ENCODE results near the gene HK1. TPM values are rescaled to one million over a fixed set of nuclear protein-coding genes. Genes with fewer than 3 reads are reported as not detected.

Gene HK1
- total and polyA plus RNA-seq, 2 of the 13 experiments (the other 11 are each of a cell fraction or from before 2014, with no cell fraction given) = 0.29 to 1.5 TPM

- POLR2A ChIA-PET = no interaction called here
- no peaks in the 10 kb centered on the region for H3K79me2 ChIP-seq (ENCODE audit: insufficient read depth, low read length)
- H3K36me3 ChIP-seq (replicated peaks in 1 of 2; ENCODE audit: control insufficient read depth in 1 of 2, insufficient read depth in 2 of 2, low read length in 2 of 2) = no peaks in the 10 kb centered on the region
- TF ChIP-seq, protein P1, sequence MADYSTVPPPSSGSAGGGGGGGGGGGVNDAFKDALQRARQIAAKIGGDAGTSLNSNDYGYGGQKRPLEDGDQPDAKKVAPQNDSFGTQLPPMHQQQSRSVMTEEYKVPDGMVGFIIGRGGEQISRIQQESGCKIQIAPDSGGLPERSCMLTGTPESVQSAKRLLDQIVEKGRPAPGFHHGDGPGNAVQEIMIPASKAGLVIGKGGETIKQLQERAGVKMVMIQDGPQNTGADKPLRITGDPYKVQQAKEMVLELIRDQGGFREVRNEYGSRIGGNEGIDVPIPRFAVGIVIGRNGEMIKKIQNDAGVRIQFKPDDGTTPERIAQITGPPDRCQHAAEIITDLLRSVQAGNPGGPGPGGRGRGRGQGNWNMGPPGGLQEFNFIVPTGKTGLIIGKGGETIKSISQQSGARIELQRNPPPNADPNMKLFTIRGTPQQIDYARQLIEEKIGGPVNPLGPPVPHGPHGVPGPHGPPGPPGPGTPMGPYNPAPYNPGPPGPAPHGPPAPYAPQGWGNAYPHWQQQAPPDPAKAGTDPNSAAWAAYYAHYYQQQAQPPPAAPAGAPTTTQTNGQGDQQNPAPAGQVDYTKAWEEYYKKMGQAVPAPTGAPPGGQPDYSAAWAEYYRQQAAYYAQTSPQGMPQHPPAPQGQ (CRISPR knock-in tag; IDR thresholded peaks at IDR 0.05; ENCODE audit: borderline replicate concordance) = no peak
- TF ChIP-seq, protein P2, sequence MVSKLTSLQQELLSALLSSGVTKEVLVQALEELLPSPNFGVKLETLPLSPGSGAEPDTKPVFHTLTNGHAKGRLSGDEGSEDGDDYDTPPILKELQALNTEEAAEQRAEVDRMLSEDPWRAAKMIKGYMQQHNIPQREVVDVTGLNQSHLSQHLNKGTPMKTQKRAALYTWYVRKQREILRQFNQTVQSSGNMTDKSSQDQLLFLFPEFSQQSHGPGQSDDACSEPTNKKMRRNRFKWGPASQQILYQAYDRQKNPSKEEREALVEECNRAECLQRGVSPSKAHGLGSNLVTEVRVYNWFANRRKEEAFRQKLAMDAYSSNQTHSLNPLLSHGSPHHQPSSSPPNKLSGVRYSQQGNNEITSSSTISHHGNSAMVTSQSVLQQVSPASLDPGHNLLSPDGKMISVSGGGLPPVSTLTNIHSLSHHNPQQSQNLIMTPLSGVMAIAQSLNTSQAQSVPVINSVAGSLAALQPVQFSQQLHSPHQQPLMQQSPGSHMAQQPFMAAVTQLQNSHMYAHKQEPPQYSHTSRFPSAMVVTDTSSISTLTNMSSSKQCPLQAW (CRISPR knock-in tag; IDR thresholded peaks at IDR 0.05) = no peak
- TF ChIP-seq CENPX (CRISPR knock-in tag; IDR thresholded peaks at IDR 0.05) (no peak), ZNF883 (CRISPR knock-in tag; IDR thresholded peaks at IDR 0.05; ENCODE audit: not compliant biosample characterization) (no peak), AGO2 (optimal IDR thresholded peaks at IDR 0.05; ENCODE audit: low read depth, low read length) (no peak), ZNF574 (CRISPR knock-in tag; IDR thresholded peaks at IDR 0.05) (no peak)
- TF ChIP-seq, protein P3, sequence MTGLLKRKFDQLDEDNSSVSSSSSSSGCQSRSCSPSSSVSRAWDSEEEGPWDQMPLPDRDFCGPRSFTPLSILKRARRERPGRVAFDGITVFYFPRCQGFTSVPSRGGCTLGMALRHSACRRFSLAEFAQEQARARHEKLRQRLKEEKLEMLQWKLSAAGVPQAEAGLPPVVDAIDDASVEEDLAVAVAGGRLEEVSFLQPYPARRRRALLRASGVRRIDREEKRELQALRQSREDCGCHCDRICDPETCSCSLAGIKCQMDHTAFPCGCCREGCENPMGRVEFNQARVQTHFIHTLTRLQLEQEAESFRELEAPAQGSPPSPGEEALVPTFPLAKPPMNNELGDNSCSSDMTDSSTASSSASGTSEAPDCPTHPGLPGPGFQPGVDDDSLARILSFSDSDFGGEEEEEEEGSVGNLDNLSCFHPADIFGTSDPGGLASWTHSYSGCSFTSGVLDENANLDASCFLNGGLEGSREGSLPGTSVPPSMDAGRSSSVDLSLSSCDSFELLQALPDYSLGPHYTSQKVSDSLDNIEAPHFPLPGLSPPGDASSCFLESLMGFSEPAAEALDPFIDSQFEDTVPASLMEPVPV (CRISPR knock-in tag; IDR thresholded peaks at IDR 0.05) = no peak
- WGBS (ENCODE audit: low lambda C conversion rate) = 46% methylated on average over 10 of the region's 11 CpGs
- no peaks in the 10 kb centered on the region for H4K20me1 ChIP-seq (ENCODE audit: insufficient read depth, low read length)
- in situ Hi-C loops (cut with HindIII; ENCODE audit: extremely low pct_ligation_motif_present, low pct_unique_long_range_greater_than_20kb) (no loop called here), intact Hi-C loops (cut with micrococcal nuclease; ENCODE audit: unreplicated experiment) (no loop called here)
- CTCF ChIA-PET (ENCODE audit: low intra/inter-chr PET ratio, low total read pairs) = no interaction called here
- FAIRE-seq (no peak), ATAC-seq (no peak), DNase-seq (ENCODE audit: low spot score) (no peak)
- no peak overlapping the region for H3K9ac ChIP-seq (ENCODE audit: insufficient read depth, low read depth, low read length)
- H3K9me3 ChIP-seq (ENCODE audit: low read length) = no peaks in the 10 kb centered on the region
- no peaks in the 10 kb centered on the region; the same call in 1 of the 2 replicates for H3K4me1 ChIP-seq (ENCODE audit: insufficient read depth, low read length)
- no peak overlapping the region for H3K4me3 ChIP-seq (replicated peaks in 1 of 3; ENCODE audit: insufficient read depth in 1 of 3, low read depth in 2 of 3, low read length in 3 of 3)
- H3K4me2 ChIP-seq (ENCODE audit: low read depth, low read length) = no peak overlapping the region
- H2AFZ ChIP-seq (ENCODE audit: low read length) = no peak overlapping the region
- H3K27me3 ChIP-seq (ENCODE audit: control insufficient read depth in 1 of 2, insufficient read depth in 2 of 2, low read length in 2 of 2) = peaks cover 0 to 23% of the 10 kb centered on the region in 2 experiments; a peak in 3 of 5 replicates
- H3K27ac ChIP-seq (ENCODE audit: extremely low read length, insufficient read depth, low read length) = no peak overlapping the region
- no TSS peak for BruUV-seq (replicated peaks)
These were observed 16.8 kb downstream of the HK1 start for GRCh38 chr10:69295027-69295636.

All from HepG2 (cell line).